Activated CD8-positive, alpha-beta T cell treated with anti-CD3 and anti-CD28 coated beads, Interleukin-2, amount 10 ng/mL, durations not matched to agents 7 days and 5 days (primary cell): ENCODE data around the gene TEDDM1. TPM values are rescaled to one million over a fixed set of nuclear protein-coding genes. Genes with fewer than 3 reads are reported as not detected.
A peak's percentile ranks its signal among the peaks of the same experiment; 100 is the strongest.
"Not testable (repeated sequence)": the region's sequence is repeated elsewhere in the genome, so short reads cannot be mapped to it uniquely, and the experiment has no call there.

Source experiments
- ATAC-seq: fragments of 150-1000 bp; cut with Tn5 transposase; one replicate; pipeline ENCODE4 v1.10.0; 2021; ENCODE audit warnings: moderate library complexity
- CTCF ChIA-PET: fragments of 350-600 bp; sonication (Branson Sonifier 250); formaldehyde crosslinking; loops from one replicate; lab custom pipeline; 2021; ENCODE audit warnings: antibody characterized with exemption; lab: Charles Lee
- POLR2A ChIA-PET: fragments of 350-600 bp; sonication (Branson Sonifier 250); formaldehyde crosslinking; loops from one replicate; lab custom pipeline; 2021; ENCODE audit warnings: antibody characterized with exemption; lab: Charles Lee
- DNase-seq: peaks from one replicate; pipeline ENCODE4 v3.0.0-alpha.2; 2020
- H3K27ac Mint-ChIP-seq: one replicate; pipeline ENCODE4 v1.8.0; 2021; ENCODE audit warnings: mild to moderate bottlenecking, mixed read lengths
- H3K27me3 Mint-ChIP-seq: one replicate; pipeline ENCODE4 v1.8.0; 2021; ENCODE audit warnings: low read depth, mixed read lengths
- H3K36me3 Mint-ChIP-seq: one replicate; pipeline ENCODE4 v1.8.0; 2021; ENCODE audit warnings: low read depth, mixed read lengths
- H3K4me1 Mint-ChIP-seq: one replicate; pipeline ENCODE4 v1.8.0; 2021; ENCODE audit warnings: low read depth, mixed read lengths
- H3K4me3 Mint-ChIP-seq: one replicate; pipeline ENCODE4 v1.8.0; 2021; ENCODE audit warnings: mild to moderate bottlenecking, mixed read lengths
- H3K9me3 Mint-ChIP-seq: one replicate; pipeline ENCODE4 v1.8.0; 2022; ENCODE audit warnings: mixed read lengths; ENCODE audit not compliant: insufficient read depth
- total RNA-seq, 2 experiments: library from RNA; stranded (reverse); gene quantifications; one replicate each; pipeline ENCODE4 v1.2.3, GENCODE V29; 2021

The TEDDM1 gene, protein sequence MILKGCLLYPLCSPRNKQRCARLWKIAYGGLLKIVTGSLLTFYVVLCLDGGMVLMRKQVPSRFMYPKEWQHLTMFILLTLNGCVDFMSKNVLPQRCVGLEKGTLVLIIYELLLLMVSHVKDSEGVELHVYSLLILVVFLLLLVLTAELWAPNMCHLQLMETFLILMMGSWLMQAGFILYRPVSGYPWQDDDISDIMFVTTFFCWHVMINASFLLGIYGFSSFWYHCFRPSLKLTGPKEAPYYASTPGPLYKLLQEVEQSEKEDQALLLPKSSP
- total RNA-seq, result not detected

DNA sequence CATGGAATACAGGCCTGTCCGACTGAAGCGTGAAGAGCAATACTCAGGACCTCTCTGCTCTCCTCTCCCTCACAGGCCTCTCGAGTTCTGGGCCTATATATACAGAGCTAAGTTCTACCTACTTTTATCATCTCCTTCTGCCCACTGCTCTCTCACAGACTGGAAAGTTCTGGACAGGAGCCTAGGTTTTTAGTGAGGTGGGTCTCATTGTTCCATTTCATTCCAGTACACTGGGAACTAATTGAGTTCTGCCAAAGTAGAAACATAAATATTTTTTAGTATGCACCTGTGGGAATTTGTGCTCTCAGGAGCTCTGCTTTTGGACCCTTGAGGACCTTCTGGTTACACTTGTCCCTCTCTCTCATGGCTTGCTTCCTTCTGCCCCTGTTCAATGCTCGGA, at the start of gene TEDDM1:
TSS of gene TEDDM1 (minus strand) at position 101 of the 400 bp plus-strand sequence. CDS start 182 bp downstream, outside the sequence.
- Mint-ChIP-seq H3K4me3 (no peak within 1 kb of the TSS), H3K9me3 (no peaks in the 10 kb centered on the region), H3K27ac (no peak within 1 kb of the TSS), H3K27me3 (peaks cover 28% of the 10 kb centered on the region), H3K4me1 (peaks cover 5% of the 10 kb centered on the region), H3K36me3 (no peaks in the 10 kb centered on the region)
- DNase-seq (no peak), ATAC-seq (no peak)
- ChIA-PET CTCF (interaction anchor here (2.9 to 10.7 kb wide), 2 partner anchors 255 to 315 kb away, joined by 15 to 401 read pairs; no protein-coding TSS in a partner anchor), POLR2A (no interaction called here)

DNA sequence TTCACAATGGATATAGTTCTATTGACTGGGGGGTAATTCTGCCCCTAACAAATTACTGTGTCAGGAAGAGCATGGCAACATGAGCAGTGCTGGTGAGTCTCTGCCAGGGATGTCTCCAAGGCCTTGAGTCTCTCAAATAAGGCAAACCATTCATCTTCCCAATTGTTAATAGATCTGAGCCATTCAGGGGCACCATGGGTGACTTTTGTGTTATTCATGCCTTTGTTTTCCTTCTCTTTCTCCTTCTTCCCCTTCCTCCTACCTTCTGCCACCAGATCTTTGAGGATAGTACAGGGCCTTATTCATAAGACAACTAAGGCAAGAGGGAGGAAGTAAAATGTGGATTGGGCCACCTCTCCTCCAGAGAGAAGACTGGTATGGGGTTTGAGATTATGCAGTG, 49.6 kb upstream of the TEDDM1 start, which contains the start of gene RGSL1:
TSS of gene RGSL1 (plus strand) at position 60 of the 400 bp plus-strand sequence. CDS start at position 80, 20 bp downstream.
- no peak within 1 kb of the TSS for H3K4me3 Mint-ChIP-seq

DNA sequence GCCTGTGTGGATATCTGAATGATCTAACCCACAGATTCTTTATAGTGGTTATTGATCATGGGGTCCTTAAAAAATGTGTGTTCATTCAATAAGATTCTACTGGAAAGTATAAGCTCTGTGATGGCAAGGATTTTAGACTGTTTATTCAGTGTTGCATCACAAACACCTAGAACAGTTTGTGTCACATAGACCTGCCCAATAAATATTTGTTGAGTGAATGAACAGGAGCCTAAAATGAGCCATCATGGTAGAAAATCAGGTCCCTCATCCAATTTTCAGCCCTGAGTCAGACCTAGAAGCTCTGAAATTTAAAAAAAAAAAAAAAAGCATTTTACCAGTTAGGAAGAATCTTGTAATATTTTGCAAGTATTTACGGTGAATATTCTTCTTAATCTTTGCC, 47.2 kb upstream of the TEDDM1 start:
- no peak overlapping the region for H3K4me3 Mint-ChIP-seq
- H3K9me3 Mint-ChIP-seq, result no peaks in the 10 kb centered on the region
- POLR2A ChIA-PET, result no interaction called here
- H3K36me3 Mint-ChIP-seq, result no peaks in the 10 kb centered on the region
- no peak overlapping the region for H3K27ac Mint-ChIP-seq
- DNase-seq, result no peak
- peaks cover 3% of the 10 kb centered on the region for H3K27me3 Mint-ChIP-seq
- CTCF ChIA-PET, result interaction anchor here (0.6 to 0.7 kb wide), 2 partner anchors 51 to 168 kb away, joined by 3 read pairs; no protein-coding TSS in a partner anchor
- no peaks in the 10 kb centered on the region for H3K4me1 Mint-ChIP-seq
- no peak for ATAC-seq

More for the DNA sequence above, 49.6 kb upstream of the TEDDM1 start, which contains the start of gene RGSL1:
- H3K9me3 Mint-ChIP-seq, result no peaks in the 10 kb centered on the region
- peaks cover 12% of the 10 kb centered on the region for H3K27me3 Mint-ChIP-seq
- H3K36me3 Mint-ChIP-seq, result no peaks in the 10 kb centered on the region
- DNase-seq (no peak), ATAC-seq (no peak)
- ChIA-PET POLR2A (no interaction called here), CTCF (no interaction called here)
- H3K4me1 Mint-ChIP-seq, result no peaks in the 10 kb centered on the region
- H3K27ac Mint-ChIP-seq, result no peak within 1 kb of the TSS

DNA sequence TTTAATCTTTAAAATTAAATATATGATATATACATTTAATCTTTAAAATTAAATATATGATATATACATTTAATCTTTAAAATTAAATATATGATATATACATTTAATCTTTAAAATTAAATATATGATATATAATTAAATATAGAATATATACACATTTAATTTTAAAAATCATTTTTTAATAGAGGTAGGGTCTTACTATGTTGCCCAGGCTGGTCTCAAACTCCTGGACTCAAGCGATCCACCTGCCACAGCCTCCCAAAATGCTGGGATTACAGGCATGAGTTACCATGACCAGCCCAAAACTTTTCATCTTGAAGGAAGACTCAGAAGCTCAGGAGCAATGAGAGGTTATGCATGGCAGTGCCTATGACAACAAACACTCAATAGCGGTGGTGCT, 46.7 kb upstream of the TEDDM1 start:
- CTCF ChIA-PET, result interaction anchor here (0.6 kb wide), 1 partner anchor 167 kb away, joined by 3 read pairs; no protein-coding TSS in a partner anchor
- H3K27ac Mint-ChIP-seq, H3K9me3 Mint-ChIP-seq, H3K27me3 Mint-ChIP-seq, POLR2A ChIA-PET, DNase-seq, H3K4me3 Mint-ChIP-seq, H3K4me1 Mint-ChIP-seq, H3K36me3 Mint-ChIP-seq, ATAC-seq: not testable (repeated sequence)

DNA sequence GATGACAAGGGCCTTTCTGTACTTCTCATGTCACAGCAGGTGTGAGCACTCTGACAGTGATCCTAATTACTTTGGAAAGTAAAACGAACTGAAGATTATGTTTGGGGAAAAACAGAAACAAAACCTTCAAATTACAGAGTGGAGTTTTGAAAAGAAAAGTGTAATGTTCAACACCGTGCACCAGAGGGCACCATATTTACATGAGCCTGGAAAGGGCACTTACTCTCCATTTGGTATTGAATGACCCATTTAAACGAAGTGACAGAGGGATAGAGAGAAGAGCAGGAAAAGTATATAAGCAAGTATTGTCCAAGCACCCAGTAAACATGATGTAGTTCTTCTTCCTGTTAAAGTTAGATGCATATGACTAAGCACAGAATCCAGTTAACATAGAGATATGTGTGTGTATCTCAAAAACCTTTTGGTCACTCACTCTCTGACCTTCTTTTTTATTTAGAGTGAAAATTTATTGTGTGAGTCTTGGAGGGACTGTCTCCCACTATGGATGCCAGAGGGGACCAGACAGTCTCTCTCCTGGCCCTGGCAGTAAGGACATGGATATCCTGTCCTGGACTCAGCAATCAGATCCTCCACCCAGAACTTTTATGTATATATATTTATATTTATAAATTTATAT, 45.7 kb upstream of the TEDDM1 start:
- peak; percentile 60 for ATAC-seq
- ChIA-PET POLR2A (no interaction called here), CTCF (no interaction called here)
- no peak overlapping the region for H3K27ac Mint-ChIP-seq
- no peaks in the 10 kb centered on the region for H3K9me3 Mint-ChIP-seq
- peak; percentile 51 for DNase-seq
- no peaks in the 10 kb centered on the region for H3K4me1 Mint-ChIP-seq
- H3K36me3 Mint-ChIP-seq, result no peaks in the 10 kb centered on the region
- no peak overlapping the region for H3K4me3 Mint-ChIP-seq
- H3K27me3 Mint-ChIP-seq, result peaks cover 3% of the 10 kb centered on the region

DNA sequence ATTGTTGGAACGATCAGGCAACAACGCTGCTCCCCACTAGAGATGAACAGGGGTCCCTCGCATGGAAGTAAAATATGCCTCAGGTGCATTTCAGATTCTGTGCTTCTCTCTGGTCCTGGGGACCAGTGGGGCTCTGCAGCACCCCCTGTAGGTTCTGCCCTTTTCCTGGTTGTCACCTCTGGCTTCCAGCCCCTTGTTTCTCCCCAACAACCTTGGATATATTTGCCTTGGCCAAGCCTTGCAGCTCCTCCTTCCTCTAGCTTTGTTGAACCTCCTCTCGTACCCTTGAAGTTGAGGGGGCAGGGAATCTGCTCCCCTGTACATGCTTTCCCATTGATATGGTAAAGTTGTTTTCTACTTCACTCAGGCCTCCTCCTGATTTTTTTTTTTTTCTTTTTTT, 44.0 kb upstream of the TEDDM1 start:
- H3K27me3 Mint-ChIP-seq, result no peaks in the 10 kb centered on the region
- H3K27ac Mint-ChIP-seq, result no peak overlapping the region
- POLR2A ChIA-PET, result no interaction called here
- no peaks in the 10 kb centered on the region for H3K4me1 Mint-ChIP-seq
- no peak overlapping the region for H3K4me3 Mint-ChIP-seq
- DNase-seq, result no peak
- no peak for ATAC-seq
- CTCF ChIA-PET, result interaction anchor here (0.8 to 1.2 kb wide), 5 partner anchors 48 to 337 kb away, joined by 3 to 4 read pairs (median 3); no protein-coding TSS in a partner anchor
- H3K36me3 Mint-ChIP-seq, result no peaks in the 10 kb centered on the region
- H3K9me3 Mint-ChIP-seq, result no peaks in the 10 kb centered on the region

DNA sequence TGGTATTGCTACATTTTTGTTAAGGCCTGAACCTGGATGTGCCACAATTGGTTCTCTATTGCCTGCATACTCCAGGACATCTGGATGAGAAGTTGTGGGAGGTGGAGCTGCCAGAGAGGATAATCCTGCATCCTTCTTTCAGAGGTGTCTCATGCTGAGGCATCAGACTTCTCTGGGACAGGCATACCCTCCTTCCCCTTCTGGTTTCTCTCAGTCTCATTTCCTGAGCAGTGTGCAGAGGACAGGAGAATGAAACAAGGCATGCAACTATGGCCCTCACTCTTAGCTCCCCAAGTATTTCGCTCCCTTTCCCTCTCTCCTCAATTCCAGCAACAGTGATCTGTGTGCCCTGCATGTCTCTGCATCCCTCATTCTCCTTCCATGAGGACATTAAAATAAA, 41.9 kb upstream of the TEDDM1 start:
- DNase-seq (no peak), ATAC-seq (no peak)
- ChIA-PET CTCF (interaction anchor here (1.2 to 1.3 kb wide), 2 partner anchors 147 to 340 kb away, joined by 3 read pairs; partner anchors contain the start of gene RNASEL), POLR2A (no interaction called here)
- Mint-ChIP-seq H3K4me1 (peaks cover 4% of the 10 kb centered on the region), H3K27ac (no peak overlapping the region), H3K4me3 (no peak overlapping the region), H3K9me3 (no peaks in the 10 kb centered on the region), H3K36me3 (no peaks in the 10 kb centered on the region), H3K27me3 (peaks cover 5% of the 10 kb centered on the region)

DNA sequence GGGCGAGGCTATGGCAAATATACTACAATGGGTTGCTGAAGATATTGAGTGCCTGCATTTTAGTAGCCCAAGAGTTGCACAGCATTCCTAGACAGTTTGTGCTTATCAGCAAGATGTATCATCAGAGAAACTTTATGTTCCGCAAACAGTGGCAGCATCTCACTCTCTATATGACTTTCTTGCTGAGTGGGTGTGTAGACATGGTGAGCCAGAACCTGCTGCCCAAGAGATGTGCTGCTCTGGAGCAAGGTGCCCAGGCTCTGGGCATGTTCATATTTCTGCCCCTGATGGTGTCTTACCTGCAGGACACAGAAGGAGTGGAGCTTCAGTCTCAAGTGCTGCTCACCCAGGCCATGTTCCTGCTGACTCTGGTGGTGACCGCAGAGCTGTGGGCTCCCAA, 41.3 kb upstream of the TEDDM1 start:
- H3K4me1 Mint-ChIP-seq, result peaks cover 4% of the 10 kb centered on the region
- no peaks in the 10 kb centered on the region for H3K36me3 Mint-ChIP-seq
- ATAC-seq (no peak), DNase-seq (no peak)
- CTCF ChIA-PET, result no interaction called here
- H3K9me3 Mint-ChIP-seq, result no peaks in the 10 kb centered on the region
- H3K4me3 Mint-ChIP-seq, result no peak overlapping the region
- POLR2A ChIA-PET, result no interaction called here
- H3K27me3 Mint-ChIP-seq, result peaks cover 7% of the 10 kb centered on the region
- no peak overlapping the region for H3K27ac Mint-ChIP-seq

DNA sequence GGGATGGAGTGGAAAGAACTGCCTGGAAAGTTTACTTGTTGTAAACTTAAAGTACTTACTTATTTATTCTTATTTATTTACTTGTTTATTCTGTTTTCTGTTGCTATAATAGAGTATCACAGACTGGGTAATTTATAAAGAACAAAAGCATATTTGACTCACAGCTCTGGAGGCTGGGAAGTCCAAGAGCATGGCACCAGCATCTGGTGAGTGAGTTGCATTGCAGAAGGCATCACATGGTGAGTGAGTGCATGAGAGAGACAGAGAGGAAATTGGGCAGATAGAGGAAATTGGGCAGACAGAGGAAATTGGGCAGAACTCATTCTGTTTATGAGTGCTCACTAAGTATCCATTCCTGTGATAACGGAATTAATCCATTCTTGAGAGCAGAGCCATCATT, 37.9 kb upstream of the TEDDM1 start:
- ChIA-PET POLR2A (no interaction called here), CTCF (interaction anchor here (0.6 kb wide), 1 partner anchor 15 kb away, joined by 3 read pairs; no protein-coding TSS in a partner anchor)
- H3K36me3 Mint-ChIP-seq, result no peaks in the 10 kb centered on the region
- peaks cover 9% of the 10 kb centered on the region for H3K27me3 Mint-ChIP-seq
- DNase-seq (no peak), ATAC-seq (no peak)
- no peak overlapping the region for H3K4me3 Mint-ChIP-seq
- no peaks in the 10 kb centered on the region for H3K9me3 Mint-ChIP-seq
- H3K27ac Mint-ChIP-seq, result no peak overlapping the region
- H3K4me1 Mint-ChIP-seq, result peaks cover 4% of the 10 kb centered on the region

DNA sequence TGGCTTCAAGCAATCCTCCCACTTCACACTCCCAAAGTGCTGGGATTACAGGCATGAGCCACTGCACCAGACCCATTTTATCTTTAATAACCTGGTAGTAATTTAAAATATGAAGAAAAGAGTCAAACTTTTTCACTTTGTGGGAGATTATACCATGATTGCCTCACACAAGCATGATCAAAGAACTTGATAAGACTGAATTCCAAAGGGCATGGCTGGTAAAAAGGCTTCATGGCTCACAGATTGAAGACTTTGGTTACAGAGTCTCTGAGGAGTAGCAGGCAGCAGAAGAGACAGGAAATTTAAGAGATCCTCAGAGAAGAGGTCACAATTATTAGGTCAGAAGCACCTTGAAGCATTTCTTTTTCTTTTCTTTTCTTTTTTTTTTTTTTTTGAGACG, 33.1 kb upstream of the TEDDM1 start:
- H3K27ac Mint-ChIP-seq, result no peak overlapping the region
- H3K9me3 Mint-ChIP-seq, result no peaks in the 10 kb centered on the region
- H3K4me1 Mint-ChIP-seq, result peaks cover 23% of the 10 kb centered on the region
- ChIA-PET POLR2A (no interaction called here), CTCF (no interaction called here)
- ATAC-seq (no peak), DNase-seq (no peak)
- no peak overlapping the region for H3K4me3 Mint-ChIP-seq
- peaks cover 9% of the 10 kb centered on the region for H3K27me3 Mint-ChIP-seq
- H3K36me3 Mint-ChIP-seq, result no peaks in the 10 kb centered on the region

DNA sequence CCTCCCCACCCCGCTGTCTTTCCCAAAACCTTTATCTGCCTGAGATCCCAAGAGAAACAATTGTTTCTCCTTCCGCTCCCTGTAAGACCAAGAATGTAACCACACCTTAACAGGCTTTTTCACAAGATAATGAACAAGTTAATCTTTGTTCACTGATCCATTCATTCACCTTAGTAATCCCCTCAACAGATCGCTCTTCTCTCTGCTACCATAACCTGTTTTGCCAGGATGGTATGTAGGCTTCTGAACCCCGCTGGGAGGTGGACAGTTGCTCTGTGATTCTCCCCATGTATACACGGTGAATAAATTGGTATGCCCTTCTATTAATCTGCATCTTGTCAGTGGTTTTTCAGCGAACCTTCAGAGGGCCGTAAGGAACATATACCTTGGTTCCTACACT, 30.8 kb upstream of the TEDDM1 start:
- Mint-ChIP-seq H3K36me3 (no peaks in the 10 kb centered on the region), H3K9me3 (no peaks in the 10 kb centered on the region), H3K27me3 (peaks cover 2% of the 10 kb centered on the region), H3K4me3 (no peak overlapping the region), H3K27ac (no peak overlapping the region), H3K4me1 (peaks cover 24% of the 10 kb centered on the region)
- POLR2A ChIA-PET, result interaction anchor here (0.6 kb wide), 1 partner anchor 377 kb away, joined by 3 read pairs; no protein-coding TSS in a partner anchor
- ATAC-seq (no peak), DNase-seq (no peak)
- CTCF ChIA-PET, result interaction anchor here (1.0 to 1.3 kb wide), 3 partner anchors 34 to 357 kb away, joined by 3 to 4 read pairs (median 3); no protein-coding TSS in a partner anchor
